NCI-H82 treated with DMSO at 0.1 percent for 48 hours (cell line): Measurements from ENCODE around the gene HYOU1.
"Not testable (repeated sequence)": the region's sequence is repeated elsewhere in the genome, so short reads cannot be mapped to it uniquely, and the experiment has no call there.

Source experiments
- DNase-seq: peaks from one replicate; lab custom pipeline; 2025; ENCODE audit not compliant: unreplicated experiment; lab: John Stamatoyannopoulos, UW

Gene HYOU1

GRCh38 chr11:119057000-119057769 lies at the start of gene HYOU1:
Gene HYOU1, minus strand, starts transcription at chr11:119057205. Its CDS starts 1,045 bp downstream, at chr11:119056160.
- peak; percentile 77 for DNase-seq

GRCh38 chr11:119103793-119104192 lies 46.8 kb upstream of the HYOU1 start:
- no peak for DNase-seq

- not testable (repeated sequence) for DNase-seq
Observed at GRCh38 chr11:119103161-119103664, 46.2 kb upstream of the HYOU1 start.

GRCh38 chr11:119101759-119102423 lies 44.9 kb upstream of the HYOU1 start, which contains the start of gene DPAGT1:
Gene DPAGT1, minus strand, starts transcription at chr11:119101853. Its CDS starts 198 bp downstream, at chr11:119101655.
- DNase-seq: peak; percentile 91

GRCh38 chr11:119100994-119101758 lies 44.2 kb upstream of the HYOU1 start:
- no peak for DNase-seq

GRCh38 chr11:119100246-119100970 lies 43.4 kb upstream of the HYOU1 start:
- DNase-seq: no peak

- no peak for DNase-seq
Observed at GRCh38 chr11:119099711-119100110, 42.7 kb upstream of the HYOU1 start.

- DNase-seq: peak; percentile 95
Observed at GRCh38 chr11:119095066-119095880, 38.3 kb upstream of the HYOU1 start.

- DNase-seq: no peak
Observed at GRCh38 chr11:119094816-119095065, 37.7 kb upstream of the HYOU1 start.

- DNase-seq: no peak
Observed at GRCh38 chr11:119093942-119094815, 37.2 kb upstream of the HYOU1 start.

- no peak for DNase-seq
Observed at GRCh38 chr11:119092880-119093842, 36.2 kb upstream of the HYOU1 start.

- DNase-seq: no peak
Observed at GRCh38 chr11:119091966-119092879, 35.2 kb upstream of the HYOU1 start.

GRCh38 chr11:119091178-119091577 lies 34.2 kb upstream of the HYOU1 start:
- no peak for DNase-seq

- no peak for DNase-seq
Observed at GRCh38 chr11:119089319-119089718, 32.3 kb upstream of the HYOU1 start.

GRCh38 chr11:119088406-119088805 lies 31.4 kb upstream of the HYOU1 start:
- no peak for DNase-seq

- DNase-seq: no peak
Observed at GRCh38 chr11:119087747-119088241, 30.8 kb upstream of the HYOU1 start.

GRCh38 chr11:119087123-119087522 lies 30.1 kb upstream of the HYOU1 start:
- DNase-seq: no peak
